Astrocyte of the cerebellum (primary cell): ENCODE results near the gene NLN.
"Not testable (repeated sequence)": the region's sequence is repeated elsewhere in the genome, so short reads cannot be mapped to it uniquely, and the experiment has no call there.

Experiments used
- DNase-seq: peaks from one replicate; pipeline ENCODE4 v3.0.0-alpha.2; 2011; ENCODE audit warnings: low read depth
- H3K4me3 ChIP-seq: 2 replicates; pipeline ENCODE4 v1.5.1; 2011; ENCODE audit warnings: mild to moderate bottlenecking, low read depth, low read length, moderate library complexity
- in situ Hi-C: cut with HindIII; loops from 2 replicates; pipeline ENCODE4 v1.10.0; 2017; ENCODE audit warnings: low sequenced_read_pairs
- TF ChIP-seq, protein P1 (sequence below): IDR thresholded peaks from 2 replicates; pipeline ENCODE4 v1.5.1; 2012; ENCODE audit warnings: low read length, low read depth, moderate library complexity, mild to moderate bottlenecking; ENCODE audit errors: missing control alignments

The NLN gene

DNA sequence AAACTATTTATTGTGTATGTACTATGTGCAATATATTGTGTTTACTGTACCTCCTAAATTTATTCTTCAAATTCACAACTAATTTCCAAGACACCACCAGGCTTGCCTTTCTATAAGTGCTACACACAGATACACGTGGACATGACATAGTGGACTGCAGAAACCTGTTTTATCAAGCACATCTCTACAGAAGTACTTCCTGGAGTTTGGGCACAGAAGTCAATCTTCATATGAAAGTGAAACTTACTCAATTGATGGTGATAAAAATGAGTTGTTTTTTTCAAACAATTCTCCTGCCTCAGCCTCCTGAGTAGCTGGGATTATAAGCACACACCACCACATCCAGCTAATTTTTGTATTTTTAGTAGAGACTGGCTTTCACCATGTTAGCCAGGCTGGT lies 57.6 kb downstream of the NLN start:
- H3K4me3 ChIP-seq: no peak overlapping the region
- TF ChIP-seq, protein P1, sequence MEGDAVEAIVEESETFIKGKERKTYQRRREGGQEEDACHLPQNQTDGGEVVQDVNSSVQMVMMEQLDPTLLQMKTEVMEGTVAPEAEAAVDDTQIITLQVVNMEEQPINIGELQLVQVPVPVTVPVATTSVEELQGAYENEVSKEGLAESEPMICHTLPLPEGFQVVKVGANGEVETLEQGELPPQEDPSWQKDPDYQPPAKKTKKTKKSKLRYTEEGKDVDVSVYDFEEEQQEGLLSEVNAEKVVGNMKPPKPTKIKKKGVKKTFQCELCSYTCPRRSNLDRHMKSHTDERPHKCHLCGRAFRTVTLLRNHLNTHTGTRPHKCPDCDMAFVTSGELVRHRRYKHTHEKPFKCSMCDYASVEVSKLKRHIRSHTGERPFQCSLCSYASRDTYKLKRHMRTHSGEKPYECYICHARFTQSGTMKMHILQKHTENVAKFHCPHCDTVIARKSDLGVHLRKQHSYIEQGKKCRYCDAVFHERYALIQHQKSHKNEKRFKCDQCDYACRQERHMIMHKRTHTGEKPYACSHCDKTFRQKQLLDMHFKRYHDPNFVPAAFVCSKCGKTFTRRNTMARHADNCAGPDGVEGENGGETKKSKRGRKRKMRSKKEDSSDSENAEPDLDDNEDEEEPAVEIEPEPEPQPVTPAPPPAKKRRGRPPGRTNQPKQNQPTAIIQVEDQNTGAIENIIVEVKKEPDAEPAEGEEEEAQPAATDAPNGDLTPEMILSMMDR: no peak
- DNase-seq: no peak
- in situ Hi-C loops: no loop called here

DNA sequence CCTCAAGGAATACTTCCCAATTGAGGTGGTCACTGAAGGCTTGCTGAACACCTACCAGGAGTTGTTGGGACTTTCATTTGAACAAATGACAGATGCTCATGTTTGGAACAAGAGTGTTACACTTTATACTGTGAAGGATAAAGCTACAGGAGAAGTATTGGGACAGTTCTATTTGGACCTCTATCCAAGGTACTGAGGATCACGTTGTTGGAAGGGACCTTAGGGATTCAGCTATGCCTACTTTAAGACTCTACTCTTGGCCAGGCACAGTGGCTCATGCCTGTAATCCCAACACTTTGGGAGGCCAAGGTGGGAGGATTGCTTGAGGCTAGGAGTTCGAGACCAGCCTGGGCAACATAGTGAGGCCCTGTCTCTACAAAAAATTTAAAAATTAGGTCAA lies 66.3 kb downstream of the NLN start:
- DNase-seq, in situ Hi-C loops, H3K4me3 ChIP-seq: not testable (repeated sequence)

DNA sequence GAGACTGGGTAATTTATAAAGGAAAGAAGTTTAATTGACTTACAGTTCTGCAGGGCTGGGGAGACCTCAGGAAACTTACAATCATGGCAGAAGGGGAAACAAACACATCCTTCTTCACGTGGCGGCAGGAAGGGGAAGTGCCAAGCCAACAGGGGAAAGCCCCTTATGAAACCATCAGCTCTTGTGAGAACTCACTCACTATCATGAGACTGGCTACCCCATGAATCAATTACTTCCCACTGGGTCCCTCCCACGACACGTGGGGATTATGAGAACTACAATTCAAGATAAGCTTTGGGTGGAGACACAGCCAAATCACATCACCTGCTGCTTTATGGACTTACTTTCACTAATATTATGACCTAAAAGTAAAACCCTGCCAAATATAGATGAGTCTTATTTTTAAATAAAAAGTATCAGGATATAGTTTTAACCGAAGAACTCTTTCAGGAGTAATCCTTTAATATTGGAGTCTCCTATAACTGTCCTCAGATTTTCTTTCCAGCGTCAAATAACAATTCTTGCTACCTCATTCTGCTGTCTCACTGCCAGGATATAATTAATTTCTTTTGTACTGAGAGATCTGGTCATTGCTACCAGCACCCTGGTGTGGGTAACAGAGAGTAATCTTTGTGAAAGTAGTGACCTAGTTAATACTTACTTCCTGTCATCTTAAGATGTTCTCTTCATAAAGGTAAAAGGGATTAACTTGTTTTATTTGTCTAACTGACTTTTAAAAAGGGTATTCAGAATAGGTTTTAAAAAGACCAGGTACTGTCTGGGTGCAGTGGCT lies 68.6 kb downstream of the NLN start:
- TF ChIP-seq, protein P1: no peak
- in situ Hi-C loops: no loop called here
- no peak for DNase-seq
- H3K4me3 ChIP-seq: no peak overlapping the region

DNA sequence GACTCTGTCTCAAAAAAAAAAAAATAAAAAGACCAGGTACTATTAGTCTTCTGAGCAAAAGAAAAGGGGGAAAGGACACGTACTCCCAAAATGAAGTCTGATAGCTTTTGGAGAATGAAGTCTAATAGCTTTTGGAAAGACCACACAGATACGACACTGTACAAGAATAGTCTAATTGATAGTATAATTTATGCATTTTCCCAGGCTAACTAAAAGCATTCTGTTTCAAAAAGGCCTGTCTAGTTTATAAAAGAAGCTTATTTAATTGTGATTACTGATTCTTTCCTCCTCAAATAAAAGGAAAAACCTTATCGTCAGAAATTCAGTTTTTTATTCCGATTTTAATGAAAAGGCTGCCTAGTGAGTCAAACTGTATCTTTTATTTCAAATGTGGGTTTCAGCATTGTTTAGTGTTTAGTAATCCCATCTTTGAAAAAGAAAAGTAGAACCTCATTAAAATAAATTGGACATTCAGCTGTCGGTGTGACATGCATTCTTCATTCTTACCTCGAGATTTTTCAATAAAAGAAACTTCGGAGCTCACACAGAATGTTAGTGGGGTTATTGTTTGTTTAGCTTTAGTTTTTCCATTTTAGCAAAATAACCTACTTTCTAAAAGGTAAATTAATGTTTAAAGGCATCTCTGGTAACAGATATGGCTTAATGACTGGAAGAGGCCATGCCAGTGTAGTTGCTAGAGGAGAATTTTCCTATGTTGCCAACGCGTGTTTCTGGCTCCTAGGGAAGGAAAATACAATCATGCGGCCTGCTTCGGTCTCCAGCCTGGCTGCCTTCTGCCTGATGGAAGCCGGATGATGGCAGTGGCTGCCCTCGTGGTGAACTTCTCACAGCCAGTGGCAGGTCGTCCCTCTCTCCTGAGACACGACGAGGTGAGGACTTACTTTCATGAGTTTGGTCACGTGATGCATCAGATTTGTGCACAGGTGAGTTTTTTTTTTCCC lies 70.0 kb downstream of the NLN start:
- in situ Hi-C loops: no loop called here

DNA sequence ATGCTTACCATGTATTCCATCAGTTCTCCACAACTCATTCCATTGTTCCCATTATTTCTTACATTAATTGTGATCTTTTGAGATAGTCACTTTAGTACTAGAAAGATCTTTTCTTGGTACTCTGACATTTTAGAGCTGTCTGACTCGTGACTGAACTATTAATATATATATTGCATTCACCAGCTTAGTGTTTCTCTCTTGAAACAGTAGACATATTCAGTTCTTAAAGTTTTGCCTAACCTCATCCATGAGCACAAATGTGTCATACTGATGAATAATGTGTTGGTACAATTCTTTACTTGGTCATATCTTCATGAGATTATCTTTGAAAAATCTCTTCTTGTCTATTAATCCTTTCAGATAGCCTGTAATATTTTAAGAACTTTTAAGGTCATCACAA lies 74.3 kb downstream of the NLN start:
- in situ Hi-C loops: no loop called here
- DNase-seq: no peak
- no peak overlapping the region for H3K4me3 ChIP-seq
- TF ChIP-seq, protein P1: no peak

More for the DNA sequence above, 70.0 kb downstream of the NLN start:
- H3K4me3 ChIP-seq: no peak overlapping the region
- DNase-seq: no peak
- TF ChIP-seq, protein P1: no peak

DNA sequence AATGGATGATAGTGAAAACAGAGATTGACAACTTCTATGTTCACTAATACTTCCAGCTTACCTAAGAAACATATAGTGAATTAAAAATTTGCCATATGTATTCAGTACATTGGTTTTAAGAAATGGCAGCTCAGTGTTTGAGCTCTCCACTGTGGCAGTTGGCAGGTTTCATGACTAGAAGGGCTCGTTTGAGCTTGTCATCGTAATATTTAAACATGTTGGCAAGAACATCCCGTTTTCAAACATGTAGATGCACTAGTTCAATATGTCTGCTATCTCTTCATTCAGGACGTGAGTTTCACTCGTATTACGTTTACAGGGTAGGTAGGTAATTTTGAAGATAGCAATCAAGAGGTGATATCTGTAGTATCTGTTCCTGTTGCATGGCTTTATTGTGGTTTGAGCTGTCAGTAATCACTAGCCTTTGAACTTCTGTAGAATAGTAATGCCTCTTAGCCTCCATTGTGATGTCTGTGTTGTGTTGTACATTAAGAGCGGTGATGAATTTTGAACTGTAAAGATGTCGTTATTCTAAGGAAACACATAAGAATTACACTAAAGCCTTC lies 74.8 kb downstream of the NLN start:
- in situ Hi-C loops: no loop called here
- DNase-seq: no peak
- TF ChIP-seq, protein P1: no peak
- H3K4me3 ChIP-seq: no peak overlapping the region
